ENCODE results near the gene HMCES.

The HMCES gene

GRCh38 chr3:129349791-129350190 is 71.1 kb downstream of the HMCES start:
- DNase-seq: no peak

- DNase-seq: no peak
Observed at GRCh38 chr3:129352045-129352444, 73.4 kb downstream of the HMCES start.

GRCh38 chr3:129352650-129353588 is 74.2 kb downstream of the HMCES start:
- no peak for DNase-seq

GRCh38 chr3:129353589-129353941 is 74.9 kb downstream of the HMCES start:
- no peak for DNase-seq

Data from NCI-H1048 (cell line).